GM18526 (cell line): ENCODE measurements around the gene NETO2.

Experiments
- POLR2A ChIP-seq: IDR thresholded peaks from 3 replicates; pipeline ENCODE4 v1.6.1; 2011; ENCODE audit not compliant: insufficient read length; ENCODE audit errors: extremely low read depth

The NETO2 gene

GRCh38 chr16:47079860-47080259 is 63.9 kb downstream of the NETO2 start:
- TF ChIP-seq POLR2A = no peak

GRCh38 chr16:47073223-47074155 is 70.3 kb downstream of the NETO2 start:
- TF ChIP-seq POLR2A = no peak

GRCh38 chr16:47072158-47072557 is 71.6 kb downstream of the NETO2 start:
- no peak for TF ChIP-seq POLR2A

DNA sequence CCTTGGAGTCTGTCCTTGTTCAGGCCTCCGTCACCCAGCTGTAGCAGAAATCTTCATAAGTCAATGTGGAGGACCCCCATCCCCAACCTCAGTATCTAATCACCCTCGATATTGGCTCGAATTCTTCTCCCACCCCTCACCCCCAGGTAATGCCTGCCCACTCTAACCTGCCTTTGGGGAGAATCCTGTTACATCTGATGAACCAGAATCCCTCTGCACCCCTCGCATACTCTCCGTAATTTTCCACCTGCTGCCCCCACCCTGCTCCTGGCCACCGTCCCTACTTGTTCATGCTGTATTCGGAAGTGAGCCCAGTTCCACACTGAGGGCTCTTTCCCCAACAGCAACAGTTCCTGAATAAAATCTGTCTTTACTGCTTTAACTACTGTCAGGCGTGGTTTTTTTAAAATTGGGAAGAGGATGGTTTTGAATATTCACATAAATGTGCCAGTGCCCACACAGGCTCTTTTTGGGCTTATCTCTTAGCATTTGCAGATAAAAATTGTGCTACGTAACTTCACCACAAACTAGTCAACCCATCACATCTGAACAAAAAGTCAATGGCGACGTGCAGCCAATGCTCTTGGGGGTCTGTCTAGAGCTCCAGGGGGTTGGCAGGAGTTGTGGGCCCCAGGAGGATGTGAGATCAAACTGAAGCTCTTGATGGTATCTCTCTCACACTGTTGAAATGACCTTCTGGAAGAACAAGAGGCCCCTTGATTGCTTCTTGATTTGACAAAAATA is 73.7 kb downstream of the NETO2 start:
- no peak for TF ChIP-seq POLR2A

DNA sequence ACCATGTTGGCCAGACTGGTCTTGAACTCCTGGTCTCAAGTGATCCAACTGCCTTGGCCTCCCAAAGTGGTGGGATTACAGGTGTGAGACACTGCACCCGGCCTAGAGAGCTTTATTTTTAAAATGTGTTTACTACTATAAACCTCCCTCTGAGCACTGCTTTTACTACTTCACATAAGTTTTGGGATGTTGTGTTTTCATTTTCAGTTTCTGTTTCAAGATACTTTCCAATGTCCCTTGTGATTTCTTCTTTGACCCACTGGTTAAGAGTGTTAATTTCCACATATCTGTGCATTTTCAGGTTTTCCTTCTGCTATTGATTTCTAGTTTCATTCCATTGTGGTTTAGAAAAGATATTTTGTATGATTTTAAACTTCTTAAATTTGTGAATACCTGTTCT is 74.4 kb downstream of the NETO2 start:
- TF ChIP-seq POLR2A = no peak

- TF ChIP-seq POLR2A = no peak
Observed at GRCh38 chr16:47067203-47067602, 76.5 kb downstream of the NETO2 start.

- no peak for TF ChIP-seq POLR2A
Observed at GRCh38 chr16:47065766-47066688, 77.7 kb downstream of the NETO2 start.

DNA sequence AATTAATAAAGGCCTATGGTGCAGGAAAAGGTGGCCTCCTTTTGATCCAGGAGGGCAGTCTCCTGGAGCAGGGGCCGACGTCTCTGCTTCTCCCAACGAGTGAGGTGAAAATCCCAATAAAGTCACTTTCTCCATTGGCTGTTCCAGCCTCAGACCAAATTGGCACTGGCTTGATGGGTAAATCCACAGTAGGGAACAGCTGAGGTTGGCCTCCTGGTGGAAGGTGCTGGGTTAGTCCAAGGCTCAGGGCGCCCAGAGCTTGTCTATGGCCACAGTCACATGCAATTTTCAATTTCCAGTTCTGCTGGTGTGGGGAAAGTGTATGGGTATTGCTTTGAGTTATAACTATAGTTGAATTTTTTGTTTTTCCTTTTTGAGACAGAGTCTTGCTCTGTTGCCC is 79.0 kb downstream of the NETO2 start:
- TF ChIP-seq POLR2A = no peak

DNA sequence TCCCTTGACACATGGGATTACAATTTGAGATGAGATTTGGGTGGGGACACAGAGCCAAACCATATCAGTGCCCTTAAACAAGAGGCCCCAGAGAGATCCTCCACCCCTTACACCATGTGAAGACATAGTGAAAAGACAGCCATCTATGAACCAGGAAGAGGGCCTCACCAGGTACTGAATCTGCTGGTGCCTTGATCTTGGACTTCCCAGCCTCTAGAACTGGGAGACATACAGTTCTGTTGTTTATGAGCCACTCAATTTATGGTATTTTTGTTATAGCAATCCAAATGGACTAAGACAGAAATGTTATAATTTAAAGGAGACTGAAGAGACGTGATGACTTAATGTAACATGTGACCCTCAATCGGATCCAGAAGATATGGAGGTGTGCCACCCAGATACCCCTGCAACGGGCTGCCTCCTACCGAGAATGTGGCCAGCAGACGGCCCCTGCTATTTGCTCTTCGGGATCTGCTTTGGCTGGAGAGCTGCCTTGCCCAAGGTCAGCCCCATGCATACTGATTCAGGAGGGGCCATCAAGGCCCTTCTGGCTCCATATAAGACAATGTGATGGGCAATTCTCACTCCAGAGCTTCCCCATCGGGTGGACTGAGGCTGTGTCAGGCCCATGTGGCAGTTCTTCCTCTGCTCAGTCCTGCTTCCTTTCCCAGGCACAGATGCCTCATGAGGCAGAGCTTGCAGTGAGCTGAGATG is 80.6 kb downstream of the NETO2 start:
- TF ChIP-seq POLR2A = no peak

DNA sequence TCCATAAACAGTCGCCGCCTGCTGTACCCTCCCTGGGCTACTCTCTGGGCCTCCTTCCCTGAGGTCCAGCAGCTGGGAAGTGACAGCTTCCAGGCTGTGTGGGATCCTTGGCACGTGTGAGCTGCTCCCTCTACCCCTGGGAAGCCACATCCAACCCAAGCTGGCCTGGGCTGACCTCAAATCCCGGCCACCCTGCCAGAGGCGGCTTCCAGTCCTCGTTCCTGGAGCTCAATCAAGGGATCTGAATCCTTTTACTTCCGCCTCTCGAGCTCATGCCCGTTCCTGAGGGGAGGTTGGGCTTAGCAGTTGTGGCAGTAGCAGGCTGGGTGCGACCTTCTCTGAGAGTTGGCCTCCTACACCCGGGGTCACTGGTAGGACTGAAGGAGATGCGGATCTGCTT is 82.5 kb downstream of the NETO2 start:
- TF ChIP-seq POLR2A = no peak

DNA sequence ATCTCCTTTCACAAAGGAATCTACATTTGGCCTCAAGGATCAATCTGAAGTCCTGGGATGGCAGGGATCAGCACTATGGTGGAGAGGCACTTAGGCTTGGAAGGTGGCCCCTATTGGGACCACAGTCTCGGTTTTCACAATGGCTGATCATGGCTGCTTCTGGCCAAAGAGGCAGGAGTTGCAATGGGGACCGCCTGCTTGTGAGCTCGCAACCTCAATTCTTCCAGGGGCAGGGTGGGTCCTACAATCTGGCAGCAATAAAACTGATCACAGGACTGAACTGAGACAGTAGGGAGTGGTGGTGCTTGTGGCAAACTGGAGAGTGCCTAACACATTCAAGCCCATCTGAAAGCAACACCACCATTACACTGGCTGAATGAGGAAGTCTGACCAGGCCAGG is 83.1 kb downstream of the NETO2 start:
- TF ChIP-seq POLR2A = no peak

GRCh38 chr16:47059991-47060390 is 83.8 kb downstream of the NETO2 start:
- TF ChIP-seq POLR2A = no peak

GRCh38 chr16:47058295-47059086 is 85.3 kb downstream of the NETO2 start:
- no peak for TF ChIP-seq POLR2A

DNA sequence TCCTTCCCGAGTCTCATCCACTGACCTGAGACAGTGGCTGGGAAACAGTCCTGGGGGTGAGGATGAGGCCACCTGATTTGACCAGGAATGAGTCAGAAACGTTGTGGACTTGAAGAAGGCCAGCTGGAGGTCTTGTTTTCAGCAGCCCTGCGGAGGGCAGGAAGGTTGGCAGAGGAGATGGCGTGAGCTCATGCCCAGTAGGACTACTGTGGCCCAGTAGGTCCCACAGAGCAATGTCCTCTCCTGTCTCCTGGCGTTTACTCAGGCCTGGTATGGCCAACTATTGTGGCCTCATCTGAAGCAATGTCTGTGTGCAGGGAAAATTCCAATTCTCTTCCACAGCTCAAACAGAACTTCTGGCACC is 86.1 kb downstream of the NETO2 start:
- no peak for TF ChIP-seq POLR2A
